ENCODE data around the gene HIPK2. TPM values are rescaled to one million over a fixed set of nuclear protein-coding genes. Genes with fewer than 3 reads are reported as not detected.

Gene HIPK2
- total RNA-seq, 1 donor from 2014 or later = 5.7 TPM

DNA sequence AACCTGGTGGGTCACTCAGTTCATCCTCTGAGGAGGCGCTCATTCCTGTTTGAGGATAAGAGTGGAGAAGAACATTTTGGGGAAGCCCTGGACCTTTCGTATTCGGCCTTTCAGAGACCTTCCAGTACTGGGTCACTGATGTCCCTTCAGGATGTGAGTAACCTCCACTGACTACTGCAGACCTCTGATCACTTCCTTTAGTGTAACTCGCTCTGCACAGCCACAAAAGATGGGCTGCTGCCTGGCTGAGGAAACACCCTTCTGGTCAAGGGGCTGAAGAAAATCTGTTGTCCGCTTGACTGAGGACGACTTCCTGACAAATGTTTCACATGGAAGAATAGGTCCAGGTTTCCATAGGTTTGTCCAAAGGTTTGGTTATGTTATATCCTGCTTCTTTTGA lies 35.4 kb upstream of the HIPK2 start:
- H3K36me3 ChIP-seq (ENCODE audit: control insufficient read depth in 3 of 3, insufficient read depth in 3 of 3, low read length in 3 of 3) = no peaks in the 10 kb centered on the region
- no peak overlapping the region for H3K27ac ChIP-seq (ENCODE audit: low read depth, low read length)
- no peaks in the 10 kb centered on the region for H3K27me3 ChIP-seq (ENCODE audit: control insufficient read depth in 3 of 3, insufficient read depth in 3 of 3, low read length in 3 of 3)
- H3K4me1 ChIP-seq (ENCODE audit: control insufficient read depth in 3 of 3, insufficient read depth in 3 of 3, low read length in 3 of 3) = no peaks in the 10 kb centered on the region
- no peak overlapping the region for H3K4me3 ChIP-seq (ENCODE audit: low read length in 3 of 3)
- H3K9ac ChIP-seq (ENCODE audit: low read depth in 1 of 3, low read length in 3 of 3) = no peak overlapping the region
- H3K9me3 ChIP-seq (ENCODE audit: control insufficient read depth in 3 of 3, low read length in 3 of 3) = no peaks in the 10 kb centered on the region

DNA sequence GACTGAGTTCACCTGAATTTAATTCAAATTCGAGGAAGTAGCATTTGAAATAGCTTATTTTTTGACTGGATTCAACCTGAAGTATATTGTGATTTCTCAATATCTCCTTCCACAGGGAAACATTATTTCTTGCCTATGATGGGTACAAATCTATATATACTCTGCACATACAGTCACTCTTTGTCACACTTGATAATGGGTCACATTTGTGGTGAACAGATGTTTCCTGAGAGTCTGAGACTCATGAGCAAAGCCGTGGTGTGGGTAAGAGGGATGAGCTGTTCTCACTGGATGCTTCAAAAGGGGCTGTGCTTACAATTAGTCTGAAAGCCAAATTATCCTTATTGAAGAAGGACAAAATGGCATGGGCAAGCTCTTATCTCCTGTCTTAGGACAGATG lies 33.3 kb upstream of the HIPK2 start:
- H3K27ac ChIP-seq (ENCODE audit: low read depth, low read length) = no peak overlapping the region
- H3K9me3 ChIP-seq (ENCODE audit: control insufficient read depth in 3 of 3, low read length in 3 of 3) = no peaks in the 10 kb centered on the region
- H3K4me1 ChIP-seq (ENCODE audit: control insufficient read depth in 3 of 3, insufficient read depth in 3 of 3, low read length in 3 of 3) = no peaks in the 10 kb centered on the region
- no peak overlapping the region for H3K9ac ChIP-seq (ENCODE audit: low read depth in 1 of 3, low read length in 3 of 3)
- no peak overlapping the region for H3K4me3 ChIP-seq (ENCODE audit: low read length in 3 of 3)
- H3K27me3 ChIP-seq (ENCODE audit: control insufficient read depth in 3 of 3, insufficient read depth in 3 of 3, low read length in 3 of 3) = no peaks in the 10 kb centered on the region
- H3K36me3 ChIP-seq (ENCODE audit: control insufficient read depth in 3 of 3, insufficient read depth in 3 of 3, low read length in 3 of 3) = no peaks in the 10 kb centered on the region

GRCh38 chr7:139808846-139809442 lies 31.1 kb upstream of the HIPK2 start:
- no peaks in the 10 kb centered on the region for H3K9me3 ChIP-seq (ENCODE audit: control insufficient read depth in 3 of 3, low read length in 3 of 3)
- H3K4me1 ChIP-seq (ENCODE audit: control insufficient read depth in 3 of 3, insufficient read depth in 3 of 3, low read length in 3 of 3) = no peaks in the 10 kb centered on the region
- no peak overlapping the region for H3K4me3 ChIP-seq (ENCODE audit: low read length in 3 of 3)
- H3K9ac ChIP-seq (ENCODE audit: low read depth in 1 of 3, low read length in 3 of 3) = no peak overlapping the region
- H3K27ac ChIP-seq (ENCODE audit: low read depth, low read length) = no peak overlapping the region
- H3K27me3 ChIP-seq (ENCODE audit: control insufficient read depth in 3 of 3, insufficient read depth in 3 of 3, low read length in 3 of 3) = no peaks in the 10 kb centered on the region
- H3K36me3 ChIP-seq (ENCODE audit: control insufficient read depth in 3 of 3, insufficient read depth in 3 of 3, low read length in 3 of 3) = no peaks in the 10 kb centered on the region

GRCh38 chr7:139808427-139808826 lies 30.6 kb upstream of the HIPK2 start:
- Histone ChIP-seq H3K27me3 (ENCODE audit: control insufficient read depth in 3 of 3, insufficient read depth in 3 of 3, low read length in 3 of 3) (no peaks in the 10 kb centered on the region), H3K9ac (ENCODE audit: low read depth in 1 of 3, low read length in 3 of 3) (no peak overlapping the region), H3K4me1 (ENCODE audit: control insufficient read depth in 3 of 3, insufficient read depth in 3 of 3, low read length in 3 of 3) (no peaks in the 10 kb centered on the region), H3K9me3 (ENCODE audit: control insufficient read depth in 3 of 3, low read length in 3 of 3) (no peaks in the 10 kb centered on the region), H3K4me3 (ENCODE audit: low read length in 3 of 3) (no peak overlapping the region), H3K27ac (ENCODE audit: low read depth, low read length) (no peak overlapping the region), H3K36me3 (ENCODE audit: control insufficient read depth in 3 of 3, insufficient read depth in 3 of 3, low read length in 3 of 3) (no peaks in the 10 kb centered on the region)

DNA sequence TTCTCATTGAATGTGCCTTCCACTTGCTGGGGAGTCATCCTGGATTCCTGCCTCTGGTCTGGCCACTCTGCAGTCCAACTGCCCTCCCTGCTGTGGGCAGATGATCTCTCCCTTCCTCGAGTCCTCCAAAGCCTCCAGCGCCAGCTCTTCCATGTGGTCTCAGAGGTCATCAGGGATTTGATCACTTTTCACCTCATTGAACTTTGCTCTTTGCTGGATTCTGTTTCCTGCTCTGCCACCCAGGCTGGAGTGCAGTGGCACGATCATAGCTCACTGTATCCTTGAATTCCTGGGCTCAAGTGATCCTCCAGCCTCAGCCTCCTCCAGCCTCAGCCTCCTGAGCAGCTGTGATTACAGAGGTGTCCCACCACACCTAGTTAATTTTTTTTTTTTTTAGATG lies 29.2 kb upstream of the HIPK2 start:
- Histone ChIP-seq H3K27ac (ENCODE audit: low read depth, low read length) (no peak overlapping the region), H3K36me3 (ENCODE audit: control insufficient read depth in 3 of 3, insufficient read depth in 3 of 3, low read length in 3 of 3) (no peaks in the 10 kb centered on the region), H3K9me3 (ENCODE audit: control insufficient read depth in 3 of 3, low read length in 3 of 3) (no peaks in the 10 kb centered on the region), H3K27me3 (ENCODE audit: control insufficient read depth in 3 of 3, insufficient read depth in 3 of 3, low read length in 3 of 3) (no peaks in the 10 kb centered on the region), H3K4me1 (ENCODE audit: control insufficient read depth in 3 of 3, insufficient read depth in 3 of 3, low read length in 3 of 3) (no peaks in the 10 kb centered on the region), H3K9ac (ENCODE audit: low read depth in 1 of 3, low read length in 3 of 3) (no peak overlapping the region), H3K4me3 (ENCODE audit: low read length in 3 of 3) (no peak overlapping the region)

DNA sequence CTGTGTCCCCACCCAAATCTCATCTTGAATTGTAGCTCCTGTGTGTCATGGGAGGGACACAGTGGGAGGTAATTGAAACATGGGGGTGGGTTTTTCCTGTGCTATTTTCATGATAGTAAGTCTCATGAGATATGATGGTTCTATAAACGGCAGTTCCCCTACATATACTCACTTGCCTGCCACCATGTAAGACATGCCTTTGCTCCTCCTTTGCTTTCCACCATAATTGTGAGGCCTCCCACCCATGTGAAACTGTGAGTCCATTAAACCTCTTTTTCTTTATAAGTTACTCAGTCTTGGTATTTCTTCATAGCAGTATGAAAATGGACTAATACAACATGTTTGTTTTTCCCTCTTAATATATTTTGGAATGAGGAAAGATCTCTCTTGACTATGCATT lies 26.8 kb upstream of the HIPK2 start:
- H3K36me3 ChIP-seq (ENCODE audit: control insufficient read depth in 3 of 3, insufficient read depth in 3 of 3, low read length in 3 of 3) = no peaks in the 10 kb centered on the region
- no peaks in the 10 kb centered on the region for H3K27me3 ChIP-seq (ENCODE audit: control insufficient read depth in 3 of 3, insufficient read depth in 3 of 3, low read length in 3 of 3)
- H3K4me1 ChIP-seq (ENCODE audit: control insufficient read depth in 3 of 3, insufficient read depth in 3 of 3, low read length in 3 of 3) = no peaks in the 10 kb centered on the region
- no peaks in the 10 kb centered on the region for H3K9me3 ChIP-seq (ENCODE audit: control insufficient read depth in 3 of 3, low read length in 3 of 3)
- H3K4me3 ChIP-seq (ENCODE audit: low read length in 3 of 3) = no peak overlapping the region
- no peak overlapping the region for H3K27ac ChIP-seq (ENCODE audit: low read depth, low read length)
- no peak overlapping the region for H3K9ac ChIP-seq (ENCODE audit: low read depth in 1 of 3, low read length in 3 of 3)

GRCh38 chr7:139799586-139799985 lies 21.8 kb upstream of the HIPK2 start:
- no peak overlapping the region for H3K27ac ChIP-seq (ENCODE audit: low read depth, low read length)
- H3K9me3 ChIP-seq (ENCODE audit: control insufficient read depth in 3 of 3, low read length in 3 of 3) = no peaks in the 10 kb centered on the region
- no peak overlapping the region for H3K9ac ChIP-seq (ENCODE audit: low read depth in 1 of 3, low read length in 3 of 3)
- H3K27me3 ChIP-seq (ENCODE audit: control insufficient read depth in 3 of 3, insufficient read depth in 3 of 3, low read length in 3 of 3) = no peaks in the 10 kb centered on the region
- peaks cover 0 to 4% (median 0%) of the 10 kb centered on the region in 3 donors for H3K4me1 ChIP-seq (ENCODE audit: control insufficient read depth in 3 of 3, insufficient read depth in 3 of 3, low read length in 3 of 3)
- H3K36me3 ChIP-seq (ENCODE audit: control insufficient read depth in 3 of 3, insufficient read depth in 3 of 3, low read length in 3 of 3) = no peaks in the 10 kb centered on the region
- no peak overlapping the region for H3K4me3 ChIP-seq (ENCODE audit: low read length in 3 of 3)

DNA sequence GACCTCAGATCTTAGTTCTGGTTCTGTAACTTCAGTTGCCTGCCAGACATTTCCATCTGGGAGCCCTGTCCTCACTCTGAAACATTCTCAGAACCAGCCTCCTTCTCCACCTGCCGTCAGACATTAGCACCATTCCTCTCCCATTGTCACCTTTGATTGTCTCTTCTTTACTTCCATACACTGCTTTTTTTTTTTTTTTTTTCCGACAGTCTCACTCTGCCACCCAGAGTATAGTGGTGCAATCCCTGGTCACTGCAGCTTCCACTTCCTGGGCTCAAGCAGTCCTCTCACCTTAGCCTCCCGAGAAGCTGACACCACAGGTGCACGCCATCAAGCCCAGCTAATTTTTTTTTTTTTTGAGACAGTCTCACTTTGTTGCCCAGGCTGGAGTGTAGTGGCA lies 21.1 kb upstream of the HIPK2 start:
- Histone ChIP-seq H3K27ac (ENCODE audit: low read depth, low read length) (no peak overlapping the region), H3K4me1 (ENCODE audit: control insufficient read depth in 3 of 3, insufficient read depth in 3 of 3, low read length in 3 of 3) (peaks cover 0 to 4% (median 0%) of the 10 kb centered on the region in 3 donors), H3K9me3 (ENCODE audit: control insufficient read depth in 3 of 3, low read length in 3 of 3) (no peaks in the 10 kb centered on the region), H3K36me3 (ENCODE audit: control insufficient read depth in 3 of 3, insufficient read depth in 3 of 3, low read length in 3 of 3) (no peaks in the 10 kb centered on the region), H3K27me3 (ENCODE audit: control insufficient read depth in 3 of 3, insufficient read depth in 3 of 3, low read length in 3 of 3) (no peaks in the 10 kb centered on the region), H3K4me3 (ENCODE audit: low read length in 3 of 3) (no peak overlapping the region), H3K9ac (ENCODE audit: low read depth in 1 of 3, low read length in 3 of 3) (no peak overlapping the region)

DNA sequence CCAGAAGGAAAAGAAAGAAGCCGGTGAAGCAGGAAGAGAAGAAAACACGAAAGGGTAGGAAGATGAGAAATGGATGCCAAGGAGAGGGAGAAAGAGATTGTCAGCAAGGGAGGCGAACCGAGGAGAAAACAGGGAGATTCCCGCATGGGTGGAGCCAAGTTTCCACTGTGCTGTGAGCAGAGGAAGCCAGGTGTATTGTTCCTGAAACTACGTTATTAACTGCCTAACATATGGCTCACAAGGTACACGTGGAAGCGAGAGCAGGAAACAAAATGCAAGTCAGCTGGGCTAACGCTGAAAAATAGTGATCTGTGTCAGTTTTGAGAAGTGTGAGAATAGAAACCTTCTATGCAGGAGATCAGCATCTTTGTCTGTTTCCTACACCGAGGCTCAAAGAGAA lies 20.4 kb upstream of the HIPK2 start:
- no peak overlapping the region for H3K4me3 ChIP-seq (ENCODE audit: low read length in 3 of 3)
- H3K36me3 ChIP-seq (ENCODE audit: control insufficient read depth in 3 of 3, insufficient read depth in 3 of 3, low read length in 3 of 3) = no peaks in the 10 kb centered on the region
- no peak overlapping the region for H3K27ac ChIP-seq (ENCODE audit: low read depth, low read length)
- H3K9me3 ChIP-seq (ENCODE audit: control insufficient read depth in 3 of 3, low read length in 3 of 3) = no peaks in the 10 kb centered on the region
- no peaks in the 10 kb centered on the region for H3K27me3 ChIP-seq (ENCODE audit: control insufficient read depth in 3 of 3, insufficient read depth in 3 of 3, low read length in 3 of 3)
- H3K4me1 ChIP-seq (ENCODE audit: control insufficient read depth in 3 of 3, insufficient read depth in 3 of 3, low read length in 3 of 3) = peaks cover 0 to 4% (median 0%) of the 10 kb centered on the region in 3 donors
- no peak overlapping the region for H3K9ac ChIP-seq (ENCODE audit: low read depth in 1 of 3, low read length in 3 of 3)

DNA sequence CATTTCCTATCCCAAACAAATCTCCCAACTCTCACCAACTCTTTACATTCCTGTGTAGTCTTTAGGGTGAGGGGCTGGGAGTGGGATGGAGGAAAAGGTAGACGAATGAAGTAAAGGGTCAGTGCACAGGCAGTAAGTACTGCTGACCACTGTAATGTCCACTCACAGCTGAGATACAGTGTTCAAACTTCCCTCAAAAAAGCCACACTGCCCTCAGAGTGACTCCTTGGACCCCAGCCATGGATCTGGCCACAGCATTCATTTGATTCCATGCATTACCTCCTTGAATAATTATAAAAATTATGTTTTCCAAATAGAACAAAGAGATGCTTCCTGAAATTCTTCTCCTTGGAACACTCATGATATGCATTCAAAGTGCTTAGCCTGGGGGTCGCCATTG lies 19.8 kb upstream of the HIPK2 start:
- no peaks in the 10 kb centered on the region for H3K9me3 ChIP-seq (ENCODE audit: control insufficient read depth in 3 of 3, low read length in 3 of 3)
- H3K27ac ChIP-seq (ENCODE audit: low read depth, low read length) = no peak overlapping the region
- no peak overlapping the region for H3K9ac ChIP-seq (ENCODE audit: low read depth in 1 of 3, low read length in 3 of 3)

More for the DNA sequence above, 19.8 kb upstream of the HIPK2 start:
- peaks cover 0 to 4% (median 0%) of the 10 kb centered on the region in 3 donors for H3K4me1 ChIP-seq (ENCODE audit: control insufficient read depth in 3 of 3, insufficient read depth in 3 of 3, low read length in 3 of 3)
- H3K36me3 ChIP-seq (ENCODE audit: control insufficient read depth in 3 of 3, insufficient read depth in 3 of 3, low read length in 3 of 3) = no peaks in the 10 kb centered on the region
- H3K4me3 ChIP-seq (ENCODE audit: low read length in 3 of 3) = no peak overlapping the region
- no peaks in the 10 kb centered on the region for H3K27me3 ChIP-seq (ENCODE audit: control insufficient read depth in 3 of 3, insufficient read depth in 3 of 3, low read length in 3 of 3)

Measured in skeletal muscle tissue (tissue), 4 donors.